GM18507 (cell line): Measurements from ENCODE around the gene CATSPERZ.

ENCODE experiments used
- DNase-seq: peaks from one replicate; pipeline ENCODE4 v3.0.0; 2011; ENCODE audit warnings: low read depth; ENCODE audit not compliant: insufficient read length; ENCODE audit errors: extremely low spot score
- FAIRE-seq: peaks from 2 replicates; lab custom pipeline; 2011; peaks lifted over from hg19 to GRCh38; lab: Jason Lieb, UNC

CATSPERZ gene, protein sequence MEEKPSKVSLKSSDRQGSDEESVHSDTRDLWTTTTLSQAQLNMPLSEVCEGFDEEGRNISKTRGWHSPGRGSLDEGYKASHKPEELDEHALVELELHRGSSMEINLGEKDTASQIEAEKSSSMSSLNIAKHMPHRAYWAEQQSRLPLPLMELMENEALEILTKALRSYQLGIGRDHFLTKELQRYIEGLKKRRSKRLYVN

DNA sequence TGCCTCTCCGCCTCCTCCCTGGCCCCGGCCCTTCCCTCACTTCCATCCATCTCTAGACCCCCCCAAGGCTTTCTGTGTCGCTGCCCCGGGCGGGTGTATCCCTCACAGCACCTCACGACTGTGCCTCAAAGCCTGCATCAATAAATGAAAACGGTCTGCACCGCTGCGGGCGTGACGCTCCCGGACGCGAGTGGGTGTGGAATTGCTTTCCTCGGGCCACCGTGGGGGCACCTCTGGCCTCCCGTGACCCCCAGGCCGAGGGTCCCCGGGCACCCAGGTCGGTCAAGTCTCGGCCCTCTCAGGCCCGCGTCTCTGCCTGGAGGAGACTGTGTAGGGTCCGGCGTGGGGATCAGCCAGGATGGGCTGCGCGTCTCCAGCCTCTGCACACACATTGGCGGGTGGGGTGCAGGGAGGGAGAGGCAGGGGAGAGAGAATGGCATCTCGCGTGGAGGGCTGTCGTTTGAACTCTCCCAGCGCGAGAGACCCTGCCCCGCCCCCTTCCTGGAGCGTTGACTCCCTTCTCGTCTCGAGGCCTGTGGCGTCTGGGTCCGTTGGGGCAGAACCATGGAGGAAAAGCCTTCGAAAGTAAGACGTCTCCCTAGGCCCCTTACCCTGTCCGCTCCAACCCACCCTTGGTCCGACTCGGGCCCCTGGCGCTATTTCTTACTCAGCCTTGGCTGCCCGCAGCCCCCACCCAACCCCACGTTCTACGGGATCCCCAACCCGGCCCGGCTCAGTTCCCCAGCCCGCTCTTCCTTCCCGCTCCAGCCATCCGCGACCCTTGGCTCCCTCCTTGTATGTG is at the start of gene CATSPERZ:
CATSPERZ (plus strand) TSS at position 512 of the 802 bp plus-strand sequence; CDS start at position 565, 53 bp downstream.
- no peak for DNase-seq
- no peak for FAIRE-seq

GRCh38 chr11:64250415-64251015 is 49.6 kb upstream of the CATSPERZ start:
- no peak for DNase-seq
- no peak for FAIRE-seq

GRCh38 chr11:64251016-64251752 is 49.0 kb upstream of the CATSPERZ start, which contains the start of gene PLCB3:
TSS of gene PLCB3 (plus strand) at chr11:64251530. CDS start at chr11:64251650, 120 bp downstream.
- DNase-seq (peak; percentile 82), FAIRE-seq (no peak)

GRCh38 chr11:64251753-64252002 is 48.5 kb upstream of the CATSPERZ start:
- DNase-seq, result no peak
- no peak for FAIRE-seq

- FAIRE-seq (no peak), DNase-seq (no peak)
Measured at GRCh38 chr11:64252003-64252872, 47.9 kb upstream of the CATSPERZ start.

DNA sequence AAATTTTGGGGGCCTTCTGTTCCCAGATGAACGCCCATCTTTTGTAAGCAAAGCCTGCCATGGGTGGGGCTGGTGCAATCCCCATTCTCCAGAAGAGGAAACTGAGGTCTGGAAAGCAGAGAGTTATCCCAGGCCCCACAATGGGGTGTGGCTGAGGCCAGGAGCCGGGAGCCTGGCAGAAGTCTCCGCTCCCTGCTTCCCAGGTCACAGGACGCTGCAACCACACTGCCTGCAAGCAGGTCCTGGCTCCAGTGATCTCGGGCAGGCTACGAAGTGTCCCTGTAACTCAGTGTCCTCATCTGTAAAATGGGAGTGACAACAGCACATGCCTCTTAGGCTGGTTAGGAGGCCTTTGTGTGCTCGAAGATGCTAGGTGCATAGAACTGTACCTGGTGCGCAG is 47.1 kb upstream of the CATSPERZ start:
- no peak for FAIRE-seq

DNA sequence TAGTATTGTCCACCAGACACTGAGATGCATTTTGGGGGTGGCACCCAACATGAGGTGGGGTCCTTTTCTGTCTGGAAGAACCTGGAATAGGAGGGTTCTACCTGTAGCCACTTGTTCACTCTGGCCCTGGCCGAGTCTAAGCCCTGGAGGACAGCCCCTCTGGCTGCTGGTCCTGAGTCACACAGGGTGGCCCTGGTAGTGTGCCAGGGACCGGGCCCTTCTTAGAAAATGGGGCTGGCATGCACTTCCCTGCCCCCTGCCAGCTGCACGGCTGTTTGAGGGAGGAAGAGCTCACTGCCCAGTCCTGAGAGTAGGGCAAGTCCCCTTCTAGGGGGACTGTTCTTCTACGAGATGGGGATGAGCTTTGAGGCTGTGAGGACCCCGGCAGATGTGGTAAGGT is 46.7 kb upstream of the CATSPERZ start:
- FAIRE-seq (no peak), DNase-seq (no peak)

More for the DNA sequence above, 47.1 kb upstream of the CATSPERZ start:
- no peak for DNase-seq

GRCh38 chr11:64254326-64254725 is 45.8 kb upstream of the CATSPERZ start:
- no peak for FAIRE-seq
- no peak for DNase-seq

GRCh38 chr11:64255135-64256128 is 44.7 kb upstream of the CATSPERZ start:
- FAIRE-seq (no peak), DNase-seq (no peak)

DNA sequence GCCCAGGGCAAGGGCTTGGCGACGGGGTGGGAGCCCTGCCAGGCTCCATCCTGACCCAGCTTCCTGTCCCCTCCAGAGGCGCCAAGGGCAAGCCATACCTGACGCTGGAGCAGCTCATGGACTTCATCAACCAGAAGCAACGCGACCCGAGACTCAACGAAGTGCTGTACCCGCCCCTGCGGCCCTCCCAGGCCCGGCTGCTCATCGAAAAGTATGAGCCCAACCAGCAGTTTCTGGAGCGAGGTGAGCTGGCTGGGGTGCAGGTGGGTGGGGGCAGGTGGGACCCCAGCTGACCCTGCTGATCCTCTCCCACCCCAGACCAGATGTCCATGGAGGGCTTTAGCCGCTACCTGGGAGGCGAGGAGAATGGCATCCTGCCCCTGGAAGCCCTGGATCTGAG is 43.9 kb upstream of the CATSPERZ start:
- DNase-seq, result no peak

GRCh38 chr11:64258356-64258755 is 41.8 kb upstream of the CATSPERZ start:
- no peak for FAIRE-seq

More for the DNA sequence above, 43.9 kb upstream of the CATSPERZ start:
- FAIRE-seq, result no peak

GRCh38 chr11:64258946-64259532 is 41.1 kb upstream of the CATSPERZ start:
- FAIRE-seq (no peak), DNase-seq (no peak)

More at GRCh38 chr11:64258356-64258755, 41.8 kb upstream of the CATSPERZ start:
- DNase-seq, result no peak

DNA sequence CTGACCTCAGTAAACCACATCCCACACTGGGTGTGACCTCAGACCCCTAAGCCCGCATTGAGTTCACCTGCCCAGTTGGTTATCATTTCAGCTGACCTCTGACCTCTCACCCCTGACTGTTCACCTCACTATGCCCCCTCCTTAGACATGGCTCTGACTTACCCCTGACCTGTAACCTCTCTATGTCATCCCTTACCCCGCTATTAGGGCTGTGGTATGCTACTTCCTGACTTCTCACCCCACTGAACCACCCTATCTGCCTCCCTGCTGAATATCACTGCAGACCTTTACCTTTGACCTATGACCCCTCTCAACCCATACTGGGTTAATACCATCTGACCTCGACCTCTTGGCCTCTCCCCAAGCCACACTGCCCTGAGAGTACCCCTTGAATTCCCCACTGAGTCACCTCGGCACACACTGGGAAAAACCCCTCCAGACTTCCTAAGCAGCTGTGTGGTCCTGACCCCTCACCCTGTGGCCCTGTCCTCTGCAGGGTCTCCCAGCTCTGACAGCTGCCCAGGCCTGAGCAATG is 40.6 kb upstream of the CATSPERZ start:
- peak; percentile 62 for FAIRE-seq
- DNase-seq, result no peak

DNA sequence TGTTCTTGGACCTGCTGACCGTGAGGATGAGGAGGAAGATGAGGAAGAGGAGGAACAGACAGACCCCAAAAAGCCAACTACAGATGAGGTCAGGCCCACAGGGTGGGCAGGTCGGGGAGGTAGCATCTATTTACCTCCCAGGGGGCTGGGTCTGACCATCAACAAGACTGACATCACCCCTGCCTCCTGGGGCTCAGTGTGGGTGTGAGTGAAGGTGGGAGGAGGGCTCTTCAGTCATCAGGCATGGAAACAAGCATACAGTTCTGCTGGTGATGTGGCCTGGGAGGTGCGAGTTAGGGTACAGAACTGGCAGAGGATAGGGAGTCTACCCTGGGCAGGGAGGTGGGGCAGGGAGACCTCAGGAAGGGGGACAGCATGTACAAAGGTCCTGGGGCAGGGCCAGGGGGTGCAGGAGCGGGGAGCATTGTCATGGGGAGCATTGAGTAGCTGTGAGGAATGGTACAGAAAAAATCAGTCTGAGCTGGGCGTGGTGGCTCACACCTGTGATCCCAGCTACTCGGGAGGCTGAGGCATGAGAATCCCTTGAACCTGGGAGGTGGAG is 39.9 kb upstream of the CATSPERZ start:
- DNase-seq (no peak), FAIRE-seq (no peak)

GRCh38 chr11:64261556-64262080 is 38.5 kb upstream of the CATSPERZ start:
- DNase-seq (no peak), FAIRE-seq (no peak)

GRCh38 chr11:64262271-64263002 is 37.7 kb upstream of the CATSPERZ start:
- DNase-seq (no peak), FAIRE-seq (no peak)
